Measurements from ENCODE around the gene GPC6.

Gene GPC6

GRCh38 chr13:93344048-93344705 lies 117.6 kb downstream of the GPC6 start:
- Histone ChIP-seq H3K27me3 (ENCODE audit: insufficient read depth, low read length) (no peaks in the 10 kb centered on the region), H3K36me3 (ENCODE audit: insufficient read depth, low read length) (no peaks in the 10 kb centered on the region), H3F3A (ENCODE audit: insufficient read depth, low read length) (no peaks in the 10 kb centered on the region), H3K79me2 (ENCODE audit: insufficient read depth, low read length) (no peaks in the 10 kb centered on the region), H2AFZ (ENCODE audit: low read length) (no peak overlapping the region), H4K20me1 (ENCODE audit: insufficient read depth, low read length) (no peaks in the 10 kb centered on the region), H3K27ac (ENCODE audit: low read depth, low read length, poor library complexity, severe bottlenecking) (no peak overlapping the region), H3K9ac (ENCODE audit: low read length) (no peak overlapping the region), H3K4me2 (ENCODE audit: low read length) (no peak overlapping the region), H3K9me3 (ENCODE audit: low read length) (no peaks in the 10 kb centered on the region), H3K4me1 (ENCODE audit: insufficient read depth, low read length, severe bottlenecking) (no peaks in the 10 kb centered on the region), H3K4me3 (ENCODE audit: low read depth, low read length, poor library complexity, severe bottlenecking) (no peak overlapping the region), H3K9me2 (ENCODE audit: low read depth, low read length) (no peaks in the 10 kb centered on the region)
- TF ChIP-seq EZH2 (IDR thresholded peaks at IDR 0.05; ENCODE audit: borderline replicate concordance, low read length) (no peak), CTCF (IDR thresholded peaks at IDR 0.05; ENCODE audit: low read length) (no peak)

DNA sequence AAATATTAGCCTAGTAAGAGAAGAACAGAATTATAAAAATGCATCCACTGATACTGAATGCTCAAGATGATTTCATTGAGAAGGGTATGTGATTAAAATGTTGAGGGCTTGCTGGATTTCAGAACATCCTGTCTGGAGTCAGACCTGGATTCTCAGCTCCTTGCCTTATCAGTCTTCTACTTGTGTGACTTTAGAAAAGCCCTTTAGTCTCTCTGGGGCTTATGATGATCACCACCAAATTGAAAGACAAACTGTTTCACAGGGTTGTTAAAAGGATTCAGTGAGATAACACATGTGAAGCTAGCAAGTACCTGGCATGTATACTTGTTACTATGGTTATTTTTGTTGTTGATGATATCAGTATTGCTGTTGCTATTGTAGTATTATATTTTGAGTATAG lies 118.4 kb downstream of the GPC6 start:
- no peaks in the 10 kb centered on the region for H3K9me2 ChIP-seq (ENCODE audit: low read depth, low read length)
- H3K9ac ChIP-seq (ENCODE audit: low read length), result no peak overlapping the region
- H3K36me3 ChIP-seq (ENCODE audit: insufficient read depth, low read length), result no peaks in the 10 kb centered on the region
- no peak overlapping the region for H2AFZ ChIP-seq (ENCODE audit: low read length)
- no peaks in the 10 kb centered on the region for H3F3A ChIP-seq (ENCODE audit: insufficient read depth, low read length)
- no peaks in the 10 kb centered on the region for H3K79me2 ChIP-seq (ENCODE audit: insufficient read depth, low read length)
- no peak overlapping the region for H3K27ac ChIP-seq (ENCODE audit: low read depth, low read length, poor library complexity, severe bottlenecking)
- no peaks in the 10 kb centered on the region for H4K20me1 ChIP-seq (ENCODE audit: insufficient read depth, low read length)
- TF ChIP-seq CTCF (IDR thresholded peaks at IDR 0.05; ENCODE audit: low read length), result no peak
- no peak for TF ChIP-seq EZH2 (IDR thresholded peaks at IDR 0.05; ENCODE audit: borderline replicate concordance, low read length)
- H3K4me1 ChIP-seq (ENCODE audit: insufficient read depth, low read length, severe bottlenecking), result no peaks in the 10 kb centered on the region
- H3K4me3 ChIP-seq (ENCODE audit: low read depth, low read length, poor library complexity, severe bottlenecking), result no peak overlapping the region
- H3K9me3 ChIP-seq (ENCODE audit: low read length), result no peaks in the 10 kb centered on the region
- no peaks in the 10 kb centered on the region for H3K27me3 ChIP-seq (ENCODE audit: insufficient read depth, low read length)
- no peak overlapping the region for H3K4me2 ChIP-seq (ENCODE audit: low read length)

GRCh38 chr13:93345770-93346169 lies 119.2 kb downstream of the GPC6 start:
- Histone ChIP-seq H3K4me1 (ENCODE audit: insufficient read depth, low read length, severe bottlenecking) (no peaks in the 10 kb centered on the region), H4K20me1 (ENCODE audit: insufficient read depth, low read length) (no peaks in the 10 kb centered on the region), H3K9me3 (ENCODE audit: low read length) (no peaks in the 10 kb centered on the region), H3K9ac (ENCODE audit: low read length) (no peak overlapping the region), H3K36me3 (ENCODE audit: insufficient read depth, low read length) (no peaks in the 10 kb centered on the region), H3K27me3 (ENCODE audit: insufficient read depth, low read length) (no peaks in the 10 kb centered on the region), H3F3A (ENCODE audit: insufficient read depth, low read length) (no peaks in the 10 kb centered on the region), H3K9me2 (ENCODE audit: low read depth, low read length) (no peaks in the 10 kb centered on the region), H3K27ac (ENCODE audit: low read depth, low read length, poor library complexity, severe bottlenecking) (no peak overlapping the region), H3K79me2 (ENCODE audit: insufficient read depth, low read length) (no peaks in the 10 kb centered on the region), H3K4me3 (ENCODE audit: low read depth, low read length, poor library complexity, severe bottlenecking) (no peak overlapping the region), H2AFZ (ENCODE audit: low read length) (no peak overlapping the region), H3K4me2 (ENCODE audit: low read length) (no peak overlapping the region)
- TF ChIP-seq EZH2 (IDR thresholded peaks at IDR 0.05; ENCODE audit: borderline replicate concordance, low read length), result no peak

GRCh38 chr13:93352616-93353015 lies 126.0 kb downstream of the GPC6 start:
- H3K9me3 ChIP-seq (ENCODE audit: low read length), result no peaks in the 10 kb centered on the region
- no peaks in the 10 kb centered on the region for H3K79me2 ChIP-seq (ENCODE audit: insufficient read depth, low read length)
- TF ChIP-seq CTCF (IDR thresholded peaks at IDR 0.05; ENCODE audit: low read length) (no peak), EZH2 (IDR thresholded peaks at IDR 0.05; ENCODE audit: borderline replicate concordance, low read length) (no peak)
- no peak overlapping the region for H3K9ac ChIP-seq (ENCODE audit: low read length)
- H3K36me3 ChIP-seq (ENCODE audit: insufficient read depth, low read length), result no peaks in the 10 kb centered on the region
- H3K9me2 ChIP-seq (ENCODE audit: low read depth, low read length), result no peaks in the 10 kb centered on the region
- H3K4me1 ChIP-seq (ENCODE audit: insufficient read depth, low read length, severe bottlenecking), result no peaks in the 10 kb centered on the region
- no peak overlapping the region for H3K27ac ChIP-seq (ENCODE audit: low read depth, low read length, poor library complexity, severe bottlenecking)
- H4K20me1 ChIP-seq (ENCODE audit: insufficient read depth, low read length), result no peaks in the 10 kb centered on the region
- no peak overlapping the region for H2AFZ ChIP-seq (ENCODE audit: low read length)
- no peaks in the 10 kb centered on the region for H3F3A ChIP-seq (ENCODE audit: insufficient read depth, low read length)
- H3K4me3 ChIP-seq (ENCODE audit: low read depth, low read length, poor library complexity, severe bottlenecking), result no peak overlapping the region
- no peak overlapping the region for H3K4me2 ChIP-seq (ENCODE audit: low read length)
- no peaks in the 10 kb centered on the region for H3K27me3 ChIP-seq (ENCODE audit: insufficient read depth, low read length)

Data from OCI-LY1 (cell line).